K562 (cell line): ENCODE results near the gene COPB2.

Experiments
- CBFB ChIP-seq: sonication (generic); formaldehyde crosslinking; IDR thresholded peaks from 2 replicates; pipeline ENCODE4 v1.4.0; 2020; ENCODE audit warnings: mild to moderate bottlenecking, missing genetic modification reagents
- ERF ChIP-seq: fragments of 450-650 bp; formaldehyde crosslinking; IDR thresholded peaks from 2 replicates; pipeline ENCODE4 v1.4.0; 2020; ENCODE audit warnings: mild to moderate bottlenecking, mixed read lengths
- EZH2 ChIP-seq: IDR thresholded peaks from 2 replicates; pipeline ENCODE4 v1.6.1; 2012; ENCODE audit warnings: low read depth, mild to moderate bottlenecking, inconsistent platforms, low read length, borderline replicate concordance
- FOXJ3 ChIP-seq: sonication (generic); formaldehyde crosslinking; IDR thresholded peaks from 2 replicates; pipeline ENCODE4 v1.4.0; 2020; ENCODE audit warnings: mild to moderate bottlenecking, missing genetic modification reagents
- MAFK ChIP-seq: IDR thresholded peaks from 2 replicates; pipeline ENCODE4 v1.6.1; 2011; ENCODE audit warnings: low read length, improper control_type of control experiment
- RBM39 ChIP-seq: fragments of 200-400 bp; formaldehyde crosslinking; optimal IDR thresholded peaks from 2 replicates; pipeline ENCODE3; 2018; ENCODE audit warnings: low read depth, low read length
- RFX1 ChIP-seq: fragments of 450-650 bp; IDR thresholded peaks from 2 replicates; pipeline ENCODE4 v1.6.1; 2016; ENCODE audit warnings: mild to moderate bottlenecking, moderate library complexity
- RUNX1 ChIP-seq: sonication (generic); IDR thresholded peaks from 2 replicates; pipeline ENCODE4 v1.6.1; 2016; ENCODE audit warnings: antibody characterized with exemption, low read depth
- SMC3 ChIP-seq: conservative IDR thresholded peaks from 2 replicates; pipeline ENCODE4 v1.6.1; 2011; ENCODE audit warnings: low read depth, low read length, improper control_type of control experiment; ENCODE audit not compliant: insufficient read depth
- TAF1 ChIP-seq: IDR thresholded peaks from 2 replicates; pipeline ENCODE4 v1.6.1; 2011; ENCODE audit warnings: mild to moderate bottlenecking, low read length, moderate library complexity; ENCODE audit not compliant: insufficient read depth, control insufficient read depth, severe bottlenecking; ENCODE audit errors: extremely low read depth
- TF ChIP-seq, protein P1 (sequence below): sonication (generic); formaldehyde crosslinking; IDR thresholded peaks from 2 replicates; pipeline ENCODE4 v1.8.0; 2022; ENCODE audit warnings: missing genetic modification reagents, mild to moderate bottlenecking, borderline replicate concordance
- TF ChIP-seq, protein P2 (sequence below): sonication (generic); formaldehyde crosslinking; IDR thresholded peaks from 2 replicates; pipeline ENCODE4 v1.8.0; 2023; ENCODE audit warnings: missing genetic modification reagents, mild to moderate bottlenecking, borderline replicate concordance

DNA sequence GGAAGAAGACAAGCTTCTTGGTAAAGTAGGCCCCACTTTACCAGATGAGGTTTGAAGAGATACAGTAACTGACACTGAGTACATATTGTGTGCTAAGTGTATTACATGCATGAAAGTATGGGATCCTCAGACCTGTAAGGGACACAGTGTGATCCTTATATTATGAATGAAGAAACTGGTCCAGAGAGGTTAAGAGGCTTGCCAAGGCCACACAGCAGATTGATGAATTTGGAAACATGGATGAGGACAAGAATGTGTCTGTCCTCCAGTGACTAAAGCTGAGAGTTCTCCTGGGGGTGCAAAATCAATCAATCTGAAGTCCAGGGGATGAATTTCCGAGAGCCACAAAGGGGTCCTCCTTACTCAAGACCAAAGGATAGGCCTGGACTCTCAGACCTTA lies 77.0 kb downstream of the COPB2 start:
- TF ChIP-seq TAF1: no peak
- TF ChIP-seq EZH2: no peak
- TF ChIP-seq ERF (CRISPR knock-in tag): no peak
- TF ChIP-seq CBFB (CRISPR knock-in tag): no peak
- no peak for TF ChIP-seq MAFK
- TF ChIP-seq RFX1: no peak
- TF ChIP-seq, protein P1, sequence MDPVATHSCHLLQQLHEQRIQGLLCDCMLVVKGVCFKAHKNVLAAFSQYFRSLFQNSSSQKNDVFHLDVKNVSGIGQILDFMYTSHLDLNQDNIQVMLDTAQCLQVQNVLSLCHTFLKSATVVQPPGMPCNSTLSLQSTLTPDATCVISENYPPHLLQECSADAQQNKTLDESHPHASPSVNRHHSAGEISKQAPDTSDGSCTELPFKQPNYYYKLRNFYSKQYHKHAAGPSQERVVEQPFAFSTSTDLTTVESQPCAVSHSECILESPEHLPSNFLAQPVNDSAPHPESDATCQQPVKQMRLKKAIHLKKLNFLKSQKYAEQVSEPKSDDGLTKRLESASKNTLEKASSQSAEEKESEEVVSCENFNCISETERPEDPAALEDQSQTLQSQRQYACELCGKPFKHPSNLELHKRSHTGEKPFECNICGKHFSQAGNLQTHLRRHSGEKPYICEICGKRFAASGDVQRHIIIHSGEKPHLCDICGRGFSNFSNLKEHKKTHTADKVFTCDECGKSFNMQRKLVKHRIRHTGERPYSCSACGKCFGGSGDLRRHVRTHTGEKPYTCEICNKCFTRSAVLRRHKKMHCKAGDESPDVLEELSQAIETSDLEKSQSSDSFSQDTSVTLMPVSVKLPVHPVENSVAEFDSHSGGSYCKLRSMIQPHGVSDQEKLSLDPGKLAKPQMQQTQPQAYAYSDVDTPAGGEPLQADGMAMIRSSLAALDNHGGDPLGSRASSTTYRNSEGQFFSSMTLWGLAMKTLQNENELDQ (CRISPR knock-in tag): no peak
- TF ChIP-seq SMC3: no peak
- no peak for TF ChIP-seq RUNX1
- no peak for TF ChIP-seq RBM39
- no peak for TF ChIP-seq FOXJ3
- TF ChIP-seq, protein P2, sequence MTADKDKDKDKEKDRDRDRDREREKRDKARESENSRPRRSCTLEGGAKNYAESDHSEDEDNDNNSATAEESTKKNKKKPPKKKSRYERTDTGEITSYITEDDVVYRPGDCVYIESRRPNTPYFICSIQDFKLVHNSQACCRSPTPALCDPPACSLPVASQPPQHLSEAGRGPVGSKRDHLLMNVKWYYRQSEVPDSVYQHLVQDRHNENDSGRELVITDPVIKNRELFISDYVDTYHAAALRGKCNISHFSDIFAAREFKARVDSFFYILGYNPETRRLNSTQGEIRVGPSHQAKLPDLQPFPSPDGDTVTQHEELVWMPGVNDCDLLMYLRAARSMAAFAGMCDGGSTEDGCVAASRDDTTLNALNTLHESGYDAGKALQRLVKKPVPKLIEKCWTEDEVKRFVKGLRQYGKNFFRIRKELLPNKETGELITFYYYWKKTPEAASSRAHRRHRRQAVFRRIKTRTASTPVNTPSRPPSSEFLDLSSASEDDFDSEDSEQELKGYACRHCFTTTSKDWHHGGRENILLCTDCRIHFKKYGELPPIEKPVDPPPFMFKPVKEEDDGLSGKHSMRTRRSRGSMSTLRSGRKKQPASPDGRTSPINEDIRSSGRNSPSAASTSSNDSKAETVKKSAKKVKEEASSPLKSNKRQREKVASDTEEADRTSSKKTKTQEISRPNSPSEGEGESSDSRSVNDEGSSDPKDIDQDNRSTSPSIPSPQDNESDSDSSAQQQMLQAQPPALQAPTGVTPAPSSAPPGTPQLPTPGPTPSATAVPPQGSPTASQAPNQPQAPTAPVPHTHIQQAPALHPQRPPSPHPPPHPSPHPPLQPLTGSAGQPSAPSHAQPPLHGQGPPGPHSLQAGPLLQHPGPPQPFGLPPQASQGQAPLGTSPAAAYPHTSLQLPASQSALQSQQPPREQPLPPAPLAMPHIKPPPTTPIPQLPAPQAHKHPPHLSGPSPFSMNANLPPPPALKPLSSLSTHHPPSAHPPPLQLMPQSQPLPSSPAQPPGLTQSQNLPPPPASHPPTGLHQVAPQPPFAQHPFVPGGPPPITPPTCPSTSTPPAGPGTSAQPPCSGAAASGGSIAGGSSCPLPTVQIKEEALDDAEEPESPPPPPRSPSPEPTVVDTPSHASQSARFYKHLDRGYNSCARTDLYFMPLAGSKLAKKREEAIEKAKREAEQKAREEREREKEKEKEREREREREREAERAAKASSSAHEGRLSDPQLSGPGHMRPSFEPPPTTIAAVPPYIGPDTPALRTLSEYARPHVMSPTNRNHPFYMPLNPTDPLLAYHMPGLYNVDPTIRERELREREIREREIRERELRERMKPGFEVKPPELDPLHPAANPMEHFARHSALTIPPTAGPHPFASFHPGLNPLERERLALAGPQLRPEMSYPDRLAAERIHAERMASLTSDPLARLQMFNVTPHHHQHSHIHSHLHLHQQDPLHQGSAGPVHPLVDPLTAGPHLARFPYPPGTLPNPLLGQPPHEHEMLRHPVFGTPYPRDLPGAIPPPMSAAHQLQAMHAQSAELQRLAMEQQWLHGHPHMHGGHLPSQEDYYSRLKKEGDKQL: no peak
